ENCODE results near the gene REEP3.

Gene REEP3

DNA sequence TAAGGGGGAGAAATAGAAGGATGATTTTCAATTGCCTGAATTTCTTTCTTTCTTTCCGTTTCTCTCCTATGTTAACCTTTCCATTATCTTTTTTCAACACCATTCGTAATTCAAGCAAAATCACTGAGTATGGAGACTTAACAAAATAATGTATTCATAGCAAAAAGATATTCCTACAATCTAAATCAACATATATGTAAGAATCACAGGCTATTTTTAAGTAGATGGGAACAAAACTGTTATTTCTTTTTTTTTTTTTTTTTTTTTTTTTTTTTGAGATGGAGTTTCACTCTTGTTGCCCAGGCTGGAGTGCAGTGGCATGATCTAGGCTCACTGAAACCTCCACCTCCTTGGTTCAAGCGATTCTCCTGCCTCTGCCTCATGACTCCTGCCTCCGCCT, 28.2 kb upstream of the REEP3 start:
- Histone ChIP-seq H4K20me1 (ENCODE audit: insufficient read depth, low read length) (peaks cover 39% of the 10 kb centered on the region; the same call in 1 of the 2 replicates), H3K4me3 (ENCODE audit: low read depth in 1 of 2, low read length in 2 of 2) (no peak overlapping the region), H3K79me2 (ENCODE audit: insufficient read depth, low read length) (peaks cover 95% of the 10 kb centered on the region), H3K4me1 (ENCODE audit: insufficient read depth, low read length) (no peaks in the 10 kb centered on the region), H3K4me2 (ENCODE audit: insufficient read depth, low read length) (no peak overlapping the region), H2AFZ (ENCODE audit: low read depth, low read length) (no peak overlapping the region), H3K27me3 (ENCODE audit: insufficient read depth, low read length, poor library complexity) (no peaks in the 10 kb centered on the region), H3K36me3 (ENCODE audit: insufficient read depth, low read length) (0 out of 2 replicates have a peak, but pooled peaks cover 5% of the 10 kb centered on the region), H3K27ac (ENCODE audit: low read length) (no peak overlapping the region), H3K9ac (ENCODE audit: low read depth, low read length) (no peak overlapping the region), H3K9me3 (ENCODE audit: insufficient read depth, low read length, severe bottlenecking) (no peaks in the 10 kb centered on the region)
- no peak for DNase-seq
- TF ChIP-seq, protein P1, sequence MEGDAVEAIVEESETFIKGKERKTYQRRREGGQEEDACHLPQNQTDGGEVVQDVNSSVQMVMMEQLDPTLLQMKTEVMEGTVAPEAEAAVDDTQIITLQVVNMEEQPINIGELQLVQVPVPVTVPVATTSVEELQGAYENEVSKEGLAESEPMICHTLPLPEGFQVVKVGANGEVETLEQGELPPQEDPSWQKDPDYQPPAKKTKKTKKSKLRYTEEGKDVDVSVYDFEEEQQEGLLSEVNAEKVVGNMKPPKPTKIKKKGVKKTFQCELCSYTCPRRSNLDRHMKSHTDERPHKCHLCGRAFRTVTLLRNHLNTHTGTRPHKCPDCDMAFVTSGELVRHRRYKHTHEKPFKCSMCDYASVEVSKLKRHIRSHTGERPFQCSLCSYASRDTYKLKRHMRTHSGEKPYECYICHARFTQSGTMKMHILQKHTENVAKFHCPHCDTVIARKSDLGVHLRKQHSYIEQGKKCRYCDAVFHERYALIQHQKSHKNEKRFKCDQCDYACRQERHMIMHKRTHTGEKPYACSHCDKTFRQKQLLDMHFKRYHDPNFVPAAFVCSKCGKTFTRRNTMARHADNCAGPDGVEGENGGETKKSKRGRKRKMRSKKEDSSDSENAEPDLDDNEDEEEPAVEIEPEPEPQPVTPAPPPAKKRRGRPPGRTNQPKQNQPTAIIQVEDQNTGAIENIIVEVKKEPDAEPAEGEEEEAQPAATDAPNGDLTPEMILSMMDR (IDR thresholded peaks at IDR 0.05; ENCODE audit: borderline replicate concordance, extremely low read depth, low read length, poor library complexity, severe bottlenecking) = no peak
- no peak for TF ChIP-seq EZH2 (IDR thresholded peaks at IDR 0.05; ENCODE audit: borderline replicate concordance, low read depth, low read length, severe bottlenecking)
- no peak for ATAC-seq (ENCODE audit: insufficient read depth, low read depth)

DNA sequence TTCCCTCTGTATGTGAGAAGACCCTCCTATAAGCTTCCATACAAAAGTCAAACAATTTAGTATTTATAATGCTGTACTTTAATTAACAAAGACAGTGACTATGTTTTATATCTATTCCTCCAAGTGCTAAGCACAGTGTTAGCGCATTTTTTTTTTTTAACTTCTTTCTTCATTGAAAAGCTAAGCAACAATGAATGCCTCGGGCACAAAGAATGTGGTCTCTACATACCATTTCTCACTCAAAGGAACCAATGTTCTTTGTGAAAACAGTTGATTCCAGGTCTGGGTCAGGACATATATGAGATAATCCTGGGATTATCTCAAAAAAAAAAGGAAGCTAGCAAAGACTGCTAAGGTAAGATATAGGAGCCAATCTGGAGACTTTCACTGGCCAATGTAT, 26.2 kb upstream of the REEP3 start:
- Histone ChIP-seq H4K20me1 (ENCODE audit: insufficient read depth, low read length) (peaks cover 40% of the 10 kb centered on the region; the same call in 1 of the 2 replicates), H2AFZ (ENCODE audit: low read depth, low read length) (no peak overlapping the region), H3K9me3 (ENCODE audit: insufficient read depth, low read length, severe bottlenecking) (no peaks in the 10 kb centered on the region), H3K36me3 (ENCODE audit: insufficient read depth, low read length) (0 out of 2 replicates have a peak, but pooled peaks cover 5% of the 10 kb centered on the region), H3K4me2 (ENCODE audit: insufficient read depth, low read length) (no peak overlapping the region), H3K4me1 (ENCODE audit: insufficient read depth, low read length) (no peaks in the 10 kb centered on the region), H3K27ac (ENCODE audit: low read length) (no peak overlapping the region), H3K9ac (ENCODE audit: low read depth, low read length) (no peak overlapping the region), H3K4me3 (ENCODE audit: low read depth in 1 of 2, low read length in 2 of 2) (no peak overlapping the region), H3K79me2 (ENCODE audit: insufficient read depth, low read length) (peaks cover 96% of the 10 kb centered on the region), H3K27me3 (ENCODE audit: insufficient read depth, low read length, poor library complexity) (no peaks in the 10 kb centered on the region)
- TF ChIP-seq, protein P1 (IDR thresholded peaks at IDR 0.05; ENCODE audit: borderline replicate concordance, extremely low read depth, low read length, poor library complexity, severe bottlenecking) = no peak
- no peak for TF ChIP-seq EZH2 (IDR thresholded peaks at IDR 0.05; ENCODE audit: borderline replicate concordance, low read depth, low read length, severe bottlenecking)
- DNase-seq (no peak), ATAC-seq (ENCODE audit: insufficient read depth, low read depth) (no peak)

DNA sequence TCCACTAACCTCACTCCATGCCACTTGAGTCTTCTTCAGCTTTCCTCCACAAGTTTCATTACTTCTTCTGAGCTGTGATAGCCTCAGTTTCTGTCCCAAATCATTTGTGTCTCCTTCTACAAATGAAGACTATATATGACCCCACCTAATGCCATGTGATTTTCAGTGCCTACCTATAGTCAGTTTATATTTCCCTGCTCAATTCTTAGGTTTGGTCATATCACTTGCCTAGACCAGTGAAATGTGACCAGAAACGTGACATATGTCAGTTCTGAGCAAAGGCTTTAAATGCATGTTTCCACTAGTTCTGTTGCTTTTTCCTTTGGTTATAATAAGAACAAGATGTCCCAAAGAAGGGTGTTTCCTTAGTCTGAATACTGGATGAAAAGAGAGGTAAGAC, 24.6 kb upstream of the REEP3 start:
- Histone ChIP-seq H3K4me1 (ENCODE audit: insufficient read depth, low read length) (no peaks in the 10 kb centered on the region), H3K4me2 (ENCODE audit: insufficient read depth, low read length) (no peak overlapping the region), H4K20me1 (ENCODE audit: insufficient read depth, low read length) (peaks cover 46% of the 10 kb centered on the region; the same call in 1 of the 2 replicates), H3K4me3 (ENCODE audit: low read depth in 1 of 2, low read length in 2 of 2) (no peak overlapping the region), H3K27me3 (ENCODE audit: insufficient read depth, low read length, poor library complexity) (no peaks in the 10 kb centered on the region), H3K79me2 (ENCODE audit: insufficient read depth, low read length) (peaks cover 95% of the 10 kb centered on the region), H3K36me3 (ENCODE audit: insufficient read depth, low read length) (0 out of 2 replicates have a peak, but pooled peaks cover 5% of the 10 kb centered on the region), H2AFZ (ENCODE audit: low read depth, low read length) (no peak overlapping the region), H3K9me3 (ENCODE audit: insufficient read depth, low read length, severe bottlenecking) (no peaks in the 10 kb centered on the region), H3K9ac (ENCODE audit: low read depth, low read length) (no peak overlapping the region), H3K27ac (ENCODE audit: low read length) (no peak overlapping the region)
- TF ChIP-seq, protein P1 (IDR thresholded peaks at IDR 0.05; ENCODE audit: borderline replicate concordance, extremely low read depth, low read length, poor library complexity, severe bottlenecking) = no peak
- TF ChIP-seq EZH2 (IDR thresholded peaks at IDR 0.05; ENCODE audit: borderline replicate concordance, low read depth, low read length, severe bottlenecking) = no peak
- DNase-seq (no peak), ATAC-seq (ENCODE audit: insufficient read depth, low read depth) (no peak)

Data from DND-41 (cell line).